NCI-H1092 (cell line): ENCODE results near the gene WDFY1.

Experiments
- DNase-seq: peaks from one replicate; lab custom pipeline; 2025; lab: John Stamatoyannopoulos, UW

The WDFY1 gene

DNA sequence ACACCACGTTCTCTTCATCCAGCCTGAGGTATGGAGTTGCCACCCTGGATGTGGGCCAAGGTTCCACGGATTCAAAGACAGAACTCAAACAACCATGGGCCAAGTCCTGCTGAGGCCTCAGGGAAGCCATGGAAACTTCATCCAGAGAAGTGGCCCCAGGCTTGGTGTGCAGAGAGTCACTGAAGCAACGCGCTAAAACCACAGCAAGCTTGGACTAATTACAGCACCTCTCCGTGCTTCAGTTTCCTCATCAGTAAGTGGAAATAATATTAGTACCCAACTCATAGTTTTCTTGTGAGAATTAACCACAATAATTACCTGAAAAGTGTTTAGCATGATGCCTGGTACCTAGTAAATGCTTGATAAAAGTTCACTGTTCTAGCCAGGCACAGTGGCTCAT is 88.6 kb downstream of the WDFY1 start:
- DNase-seq: no peak

DNA sequence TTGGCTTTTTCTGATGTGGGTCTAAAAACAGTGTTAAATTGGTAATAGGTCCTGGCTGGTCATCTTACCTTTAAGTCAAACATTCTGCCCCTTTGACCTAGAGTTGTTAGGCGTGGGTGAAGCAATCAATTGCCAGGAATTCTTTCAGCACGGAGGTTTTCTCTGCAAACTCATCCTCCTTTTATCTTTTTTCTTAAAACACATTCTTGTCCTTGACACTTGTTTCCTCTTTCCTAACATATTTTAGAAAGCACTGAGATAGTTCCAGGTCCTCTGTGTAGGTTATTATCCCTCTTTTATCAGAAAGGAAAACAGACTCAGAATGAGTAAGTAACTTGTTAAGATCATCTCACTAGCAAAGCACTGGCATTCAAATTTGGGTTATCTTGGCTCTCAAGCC is 89.1 kb downstream of the WDFY1 start:
- no peak for DNase-seq

DNA sequence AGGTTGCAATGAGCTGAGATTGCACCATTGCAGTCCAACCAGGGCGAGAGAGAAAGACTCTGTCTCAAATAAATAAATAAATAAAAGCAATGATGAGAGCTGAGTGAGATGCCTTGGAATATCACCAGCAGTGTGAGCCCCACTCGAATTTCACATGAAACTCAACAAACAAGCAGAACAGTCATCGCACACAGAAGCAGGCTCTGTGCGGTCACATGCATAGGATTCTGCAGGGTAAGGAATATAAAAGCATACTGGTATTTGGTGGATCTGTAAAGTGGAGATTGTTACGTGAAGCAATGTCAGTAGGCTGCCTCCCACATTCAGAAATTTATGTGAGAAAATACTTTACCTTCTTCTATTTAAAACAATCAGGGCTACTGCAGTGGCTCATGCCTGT is 89.7 kb downstream of the WDFY1 start:
- DNase-seq: no peak

DNA sequence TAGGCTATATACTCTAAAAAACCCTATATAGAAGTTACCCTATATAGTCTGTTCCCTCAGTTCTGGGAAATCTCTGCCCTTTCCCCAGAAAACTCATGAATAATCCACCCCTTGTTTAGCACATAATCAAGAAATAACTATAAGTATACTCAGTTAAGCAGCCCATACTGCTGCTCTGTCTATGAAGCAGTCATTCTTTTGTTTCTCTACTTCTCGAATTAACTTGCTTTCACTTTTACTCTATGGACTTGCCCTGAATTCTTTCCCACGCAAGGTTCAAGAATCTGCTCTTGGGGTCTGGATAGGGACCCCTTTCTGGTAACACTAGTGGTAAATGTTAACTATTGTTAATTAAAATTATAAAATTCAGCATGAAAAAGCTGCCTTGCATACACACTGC is 90.4 kb downstream of the WDFY1 start:
- DNase-seq: no peak

DNA sequence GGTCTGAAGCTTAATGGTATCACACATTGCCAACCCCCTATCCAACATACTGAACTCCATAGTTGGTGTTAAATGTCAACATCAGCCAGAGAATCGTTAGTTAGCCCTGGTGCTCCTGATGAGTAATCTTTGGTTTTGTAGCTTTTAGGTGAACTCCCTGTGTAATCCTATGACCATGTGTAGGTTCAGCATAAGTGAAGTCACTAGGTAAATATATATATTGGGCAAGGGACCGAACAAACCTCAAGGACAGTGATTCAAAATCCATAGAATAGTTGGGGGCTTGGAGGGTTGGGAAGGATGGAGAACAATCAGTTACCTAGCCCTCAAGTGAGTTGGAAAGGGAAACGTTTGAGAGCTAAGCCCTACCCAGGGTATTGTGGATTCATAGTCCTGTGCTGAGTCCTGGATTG is 91.7 kb downstream of the WDFY1 start:
- DNase-seq: no peak

DNA sequence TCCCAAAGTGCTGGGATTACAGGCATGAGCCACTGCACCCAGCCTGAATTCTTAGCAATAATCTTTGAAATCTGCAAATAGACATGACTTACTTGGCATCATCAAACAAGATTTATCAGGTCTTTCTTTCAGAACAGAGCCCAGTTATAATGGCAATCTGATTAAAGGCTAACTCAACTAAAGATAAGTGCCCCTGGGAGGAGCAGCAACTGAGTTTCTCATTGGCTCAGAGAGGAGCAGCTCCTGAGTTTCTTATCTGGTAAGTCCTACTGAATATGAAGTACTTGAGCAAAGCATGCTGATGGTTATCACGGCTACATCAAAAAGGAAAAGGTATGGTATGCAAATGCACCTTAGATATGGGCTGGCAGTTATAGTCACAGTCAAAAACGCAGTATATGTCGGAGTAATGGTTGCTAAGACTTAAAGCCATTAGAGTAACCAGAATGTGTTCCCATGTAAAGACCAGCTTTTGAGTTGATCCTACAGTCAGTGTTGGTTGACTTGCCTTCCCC is 92.8 kb downstream of the WDFY1 start:
- DNase-seq: no peak

DNA sequence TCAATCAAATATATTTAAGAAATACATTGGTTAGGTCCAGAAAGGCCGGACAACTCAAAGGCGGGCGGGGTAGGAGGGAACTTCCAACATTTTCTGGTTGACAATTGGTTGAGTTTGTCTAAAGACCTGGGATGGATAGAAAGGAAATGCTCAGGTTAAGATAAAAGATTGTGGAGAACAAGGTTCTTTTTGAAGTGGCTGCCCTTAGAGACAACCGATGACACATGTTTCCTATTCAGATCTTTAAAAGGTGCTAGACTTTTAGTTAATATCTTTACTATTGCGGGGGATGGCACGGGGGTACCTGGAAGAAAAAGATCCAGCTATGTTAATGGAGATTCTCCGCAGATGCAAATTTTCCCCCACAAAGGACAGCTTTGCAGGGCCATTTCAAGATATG is 97.7 kb downstream of the WDFY1 start:
- no peak for DNase-seq

DNA sequence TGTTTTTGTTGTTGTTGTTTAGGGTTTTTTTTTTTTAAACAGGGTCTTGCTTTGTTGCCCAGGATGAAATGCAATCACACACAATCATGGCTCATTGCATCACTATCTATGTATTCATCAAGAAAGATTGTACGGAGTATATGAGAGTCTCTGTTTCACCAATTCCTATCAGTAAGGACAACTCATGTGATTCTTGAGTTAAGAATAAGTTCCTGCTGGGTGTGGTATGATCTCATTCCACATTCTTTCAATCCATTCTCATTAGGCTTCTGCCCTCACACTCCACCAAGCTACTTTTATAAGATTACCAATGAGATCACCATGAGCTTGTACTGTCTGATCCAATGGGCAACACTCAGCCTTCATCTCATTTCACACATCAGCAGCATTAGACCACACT is 98.6 kb downstream of the WDFY1 start:
- DNase-seq: no peak

DNA sequence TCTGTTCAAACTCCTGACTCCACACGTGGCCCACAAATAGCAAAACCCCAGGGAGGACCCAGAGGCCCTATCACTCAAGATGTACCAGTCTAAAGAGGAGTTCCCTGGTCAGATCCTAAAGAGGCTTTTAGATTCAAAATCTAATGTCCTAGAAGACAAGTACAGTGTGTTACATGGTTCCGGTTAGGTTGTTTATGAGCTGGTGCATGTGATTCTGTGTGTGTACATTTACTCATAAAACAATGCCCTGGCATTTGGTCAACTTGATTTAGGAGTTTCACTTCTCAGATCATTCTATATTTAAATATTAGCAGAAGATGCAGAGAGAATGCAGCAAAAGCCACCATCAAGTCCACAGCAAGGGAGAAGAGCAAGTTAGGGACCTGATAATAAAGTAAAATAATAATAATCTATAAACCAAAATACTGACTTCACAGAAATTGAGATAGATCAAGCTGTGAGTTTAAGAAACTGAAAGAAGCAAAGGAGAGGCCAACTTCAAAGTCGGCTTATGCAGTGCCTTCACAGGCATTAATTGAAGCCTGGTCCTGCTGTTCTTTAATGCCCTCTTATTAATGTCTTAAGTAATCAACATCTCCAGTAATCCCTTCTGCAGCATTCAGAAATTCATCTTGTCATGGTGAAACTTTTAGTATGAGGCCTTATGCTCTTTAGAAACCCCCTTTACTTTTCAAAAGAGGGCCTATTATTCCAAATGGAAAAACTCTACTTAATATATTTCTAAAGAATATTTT is 103.5 kb downstream of the WDFY1 start:
- no peak for DNase-seq

DNA sequence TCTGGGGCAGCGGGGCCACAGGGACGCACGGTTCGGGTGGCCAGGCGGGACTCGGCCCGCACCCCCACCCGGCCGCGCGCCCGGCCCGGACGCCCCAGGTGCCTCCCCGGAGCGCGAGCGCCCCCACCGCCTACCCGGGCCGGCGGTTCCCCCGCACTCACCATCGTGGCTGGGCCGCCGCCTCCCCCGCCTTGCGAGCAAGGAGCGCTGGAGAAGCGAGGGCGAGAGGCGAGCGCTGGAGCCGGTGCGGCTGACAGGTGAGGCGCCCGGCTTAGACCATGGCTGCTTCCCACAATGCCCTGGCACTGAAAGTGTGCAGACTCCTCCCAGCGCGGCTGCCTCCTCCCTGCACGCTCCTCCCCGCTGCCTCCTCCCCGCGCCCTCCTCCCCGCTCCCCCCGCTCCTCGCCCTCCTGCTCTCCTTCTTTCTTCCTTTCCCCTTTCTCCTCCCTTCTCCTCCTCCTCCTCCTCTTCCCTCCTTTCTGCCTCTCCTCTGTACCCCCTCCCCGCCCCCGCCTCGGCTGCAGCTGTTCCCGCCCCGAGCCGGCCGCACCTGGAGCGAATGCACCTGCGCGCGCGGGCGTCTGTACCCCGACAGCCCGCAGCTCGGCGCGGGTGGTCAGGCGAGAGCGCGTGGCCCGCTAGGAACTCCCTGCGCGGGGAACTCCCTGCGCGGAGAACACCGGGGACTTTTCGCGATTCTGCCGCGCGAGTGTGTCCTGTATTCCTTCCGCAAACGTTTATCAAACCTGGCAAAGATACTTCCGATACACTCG is 107.7 kb downstream of the WDFY1 start, which contains the start of gene AP1S3:
Gene AP1S3, minus strand, starts transcription at position 296 of the 775 bp plus-strand sequence. Its CDS starts 132 bp downstream, at position 164.
- DNase-seq: peak; percentile 48

DNA sequence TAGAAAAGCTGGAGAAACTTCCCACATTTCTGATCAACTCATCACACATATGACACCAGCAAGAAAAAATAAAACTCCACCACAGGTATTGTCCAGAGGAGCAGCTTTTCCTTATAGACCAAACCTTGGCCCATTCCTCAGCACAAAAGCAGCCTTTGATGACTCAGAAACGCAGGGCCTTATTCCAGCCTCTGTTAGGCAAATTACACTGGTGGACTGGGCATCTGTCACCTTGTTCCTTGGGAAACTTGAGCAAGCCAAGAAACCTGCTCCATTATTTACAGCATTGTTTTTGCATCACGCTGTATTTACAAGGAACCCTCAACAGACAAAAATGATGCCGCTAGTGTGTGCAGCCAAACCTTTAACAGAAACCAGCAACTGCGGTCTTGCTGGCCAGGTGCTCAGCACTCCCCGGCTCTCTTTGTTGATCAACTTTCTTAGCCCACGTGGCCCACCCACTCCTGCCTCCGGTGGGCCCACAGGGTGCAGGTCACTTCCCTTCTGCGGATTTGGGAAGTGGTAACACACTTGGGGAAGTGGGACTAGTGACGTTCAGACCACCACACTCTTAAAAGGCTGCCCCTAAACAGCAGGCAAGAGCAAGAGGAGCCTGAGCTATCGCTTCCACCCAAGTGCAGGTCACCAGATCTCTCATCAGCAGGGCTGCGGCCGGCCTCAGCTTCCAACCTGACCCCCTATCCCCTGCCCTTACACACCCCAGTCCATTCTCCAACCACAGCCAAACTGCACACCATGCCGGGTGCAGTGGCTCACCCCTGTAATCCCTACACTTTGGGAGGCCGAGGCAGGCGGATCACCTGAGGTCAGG is 109.2 kb downstream of the WDFY1 start:
- DNase-seq: no peak

DNA sequence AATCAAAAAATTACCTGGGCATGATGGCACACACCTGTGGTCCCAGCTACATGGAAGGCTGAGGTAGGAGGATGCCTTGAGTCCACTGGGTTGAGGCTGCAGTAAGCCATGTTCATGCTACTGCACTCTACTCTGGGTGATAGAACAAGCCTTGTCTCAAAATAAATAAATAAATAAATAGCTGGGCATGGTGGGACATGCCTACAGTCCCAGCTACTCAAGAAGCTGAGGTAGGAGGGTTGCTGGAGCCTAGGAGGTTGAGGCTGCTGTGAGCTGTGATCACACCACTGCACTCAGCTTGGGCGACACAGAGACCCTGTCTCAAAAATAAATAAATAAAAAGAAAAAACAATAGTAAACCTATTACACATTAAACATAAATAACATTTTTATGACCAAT is 110.7 kb downstream of the WDFY1 start:
- DNase-seq: no peak

DNA sequence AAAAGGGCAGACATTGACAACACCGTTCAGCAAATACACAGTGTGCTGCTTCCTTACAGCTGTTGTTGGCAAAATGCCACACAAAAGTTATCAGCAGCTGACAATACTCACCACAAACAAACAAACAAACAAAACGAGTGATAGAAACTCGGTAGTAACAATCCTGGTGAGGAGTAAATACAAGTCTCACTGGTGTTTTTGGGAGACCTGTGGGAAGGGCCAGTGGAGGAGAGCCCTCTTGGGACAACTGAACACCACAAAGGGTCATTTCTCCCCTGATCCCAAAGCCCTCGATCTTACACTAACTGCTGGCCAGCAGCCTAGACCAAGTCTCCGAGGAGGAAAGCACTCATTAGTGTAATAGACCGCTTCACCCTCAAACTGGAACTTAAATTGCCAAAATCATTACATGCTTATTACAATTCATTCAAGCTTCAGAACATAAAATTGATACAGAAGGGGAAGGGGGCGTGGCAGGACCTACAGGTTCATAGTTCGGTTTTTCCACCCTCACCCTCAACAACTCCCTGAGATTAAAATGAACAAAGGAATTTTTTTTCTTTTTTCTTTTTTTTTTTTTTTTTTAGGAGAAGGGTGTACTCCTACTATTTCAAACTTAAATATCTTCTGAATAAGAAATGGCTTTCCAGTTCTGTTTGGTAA is 112.8 kb downstream of the WDFY1 start:
- DNase-seq: no peak

DNA sequence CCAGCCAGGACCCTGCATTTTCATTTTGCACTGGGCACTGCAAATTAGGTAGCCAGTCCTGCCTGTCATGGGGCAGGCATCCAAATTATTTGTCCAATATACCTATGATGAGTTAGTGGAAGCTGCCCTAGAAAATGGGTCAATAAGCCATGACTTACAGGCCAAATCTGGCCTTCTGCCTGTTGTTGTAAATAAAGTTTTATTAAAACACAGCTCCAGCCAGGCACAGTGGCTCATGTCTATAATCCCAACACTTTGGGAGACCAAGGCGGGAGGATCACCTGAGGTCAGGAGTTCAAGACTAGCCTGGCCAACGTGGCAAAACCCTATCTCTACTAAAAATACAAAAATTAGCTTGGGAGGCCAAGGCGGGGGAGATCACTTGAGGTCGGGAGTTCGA is 116.0 kb downstream of the WDFY1 start:
- DNase-seq: no peak

DNA sequence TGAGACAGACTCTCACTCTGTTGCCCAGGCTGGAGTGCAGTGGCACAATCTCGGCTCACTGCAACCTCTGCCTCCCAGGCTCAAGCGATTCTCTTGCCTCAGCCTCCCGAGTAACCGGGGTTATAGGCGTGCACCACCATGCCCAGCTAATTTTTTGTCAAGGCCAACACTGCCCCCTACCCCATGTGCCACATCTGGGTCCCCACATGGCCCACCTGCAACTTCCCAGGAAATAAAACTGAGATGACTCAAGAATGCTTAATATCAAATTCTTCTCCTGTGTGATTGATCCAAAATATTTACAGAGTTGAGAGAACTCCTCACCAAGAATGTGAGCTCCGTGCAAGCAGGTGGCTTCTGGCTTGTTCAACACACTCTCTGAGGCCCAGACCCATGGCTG is 116.8 kb downstream of the WDFY1 start:
- no peak for DNase-seq

DNA sequence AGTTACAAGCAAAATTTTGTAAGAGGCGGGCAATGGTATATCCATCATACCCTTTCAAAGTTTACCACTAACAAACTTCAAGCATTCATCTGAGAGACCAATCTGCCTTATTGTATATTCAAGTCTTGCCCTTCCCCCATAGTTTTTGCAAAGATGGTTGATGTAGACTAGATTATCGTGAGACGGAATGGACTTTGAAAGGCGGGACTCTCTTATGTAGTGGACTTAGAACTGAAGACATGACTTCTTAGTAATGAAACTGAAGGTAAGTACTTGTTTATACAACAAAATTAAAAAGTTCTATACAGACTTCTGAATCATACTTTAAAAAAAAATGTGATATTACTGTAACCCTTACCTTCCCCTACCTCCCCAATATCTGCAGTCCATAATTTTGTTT is 118.1 kb downstream of the WDFY1 start:
- DNase-seq: no peak
